SK-N-SH (cell line): ENCODE data around the gene ZNF264. TPM values are rescaled to one million over a fixed set of nuclear protein-coding genes. Genes with fewer than 3 reads are reported as not detected.

Experiments
- CTCF ChIA-PET: fragments of 300-600, 350-600 bp; formaldehyde crosslinking; extraction: SDS; loops from one replicate; lab custom pipeline; 2021; lab: Yijun Ruan, JAX
- POLR2A ChIA-PET: fragments of 350-600 bp; sonication (Branson Sonifier 250); formaldehyde crosslinking; extraction: SDS; loops from one replicate; lab custom pipeline; 2020; ENCODE audit warnings: antibody characterized with exemption, inconsistent platforms; lab: Yijun Ruan, JAX
- DNase-seq: peaks from one replicate; pipeline ENCODE4 v3.0.0; 2012
- H2AFZ ChIP-seq: fragments of 200-600 bp; sonication (generic); 2 replicates; pipeline ENCODE4 v1.8.1; 2016; ENCODE audit warnings: antibody characterized with exemption, mild to moderate bottlenecking, low read depth
- H3F3A ChIP-seq: fragments of 200-600 bp; sonication (generic); replicated peaks from 2 replicates; pipeline ENCODE3; 2016; ENCODE audit warnings: antibody characterized with exemption, mild to moderate bottlenecking; ENCODE audit not compliant: insufficient read depth
- H3K27ac ChIP-seq, 2 experiments: fragments of 200-500 bp in 1 of 2; fragments of 200-600 bp in 1 of 2; sonication (Bioruptor generic) in 1 of 2; sonication (generic), shearing (Covaris generic) in 1 of 2; 2 replicates each; pipeline versions ENCODE4 v1.5.1 to v1.6.1; 2014 to 2016; ENCODE audit warnings: low read depth in 2 of 2, inconsistent platforms in 1 of 2, low read length in 1 of 2, mild to moderate bottlenecking in 1 of 2, mixed read lengths in 1 of 2
- H3K27me3 ChIP-seq: fragments of 200-600 bp; sonication (generic), shearing (Covaris generic); 2 replicates; pipeline ENCODE4 v1.6.1; 2016; ENCODE audit warnings: mixed run types; ENCODE audit not compliant: insufficient read depth
- H3K36me3 ChIP-seq, 2 experiments: fragments of 200-500 bp in 1 of 2; fragments of 200-600 bp in 1 of 2; sonication (Bioruptor generic) in 1 of 2; sonication (generic) in 1 of 2; replicated peaks in 1 of 2; 2 replicates each; pipeline versions ENCODE3 to v1.5.1; 2014 to 2016; ENCODE audit warnings: low read length in 1 of 2, mild to moderate bottlenecking in 1 of 2; ENCODE audit not compliant: insufficient read depth in 2 of 2, control insufficient read depth in 1 of 2
- H3K4me1 ChIP-seq, 2 experiments: fragments of 200-500 bp in 1 of 2; fragments of 200-600 bp in 1 of 2; sonication (Bioruptor generic) in 1 of 2; sonication (generic), shearing (Covaris generic) in 1 of 2; 2 replicates each; pipeline versions ENCODE4 v1.5.1 to v1.6.1; 2014 to 2016; ENCODE audit warnings: low read depth in 1 of 2, low read length in 1 of 2, mixed run types in 1 of 2; ENCODE audit not compliant: insufficient read depth in 2 of 2, control insufficient read depth in 1 of 2
- H3K4me2 ChIP-seq: fragments of 200-600 bp; sonication (generic), shearing (Covaris generic); 2 replicates; pipeline ENCODE4 v1.6.1; 2017; ENCODE audit warnings: mixed run types
- H3K4me3 ChIP-seq, 2 experiments: fragments of 200-500 bp in 1 of 2; fragments of 200-600 bp in 1 of 2; sonication (Bioruptor generic) in 1 of 2; sonication (generic), shearing (Covaris generic) in 1 of 2; 2 replicates each; pipeline versions ENCODE4 v1.5.1 to v1.8.1; 2014 to 2016; ENCODE audit warnings: low read depth in 2 of 2, inconsistent platforms in 1 of 2, low read length in 1 of 2, mild to moderate bottlenecking in 1 of 2, mixed read lengths in 1 of 2, moderate library complexity in 1 of 2
- H3K79me2 ChIP-seq: fragments of 200-600 bp; sonication (generic); 2 replicates; pipeline ENCODE4 v1.8.1; 2017; ENCODE audit warnings: mild to moderate bottlenecking; ENCODE audit not compliant: insufficient read depth
- H3K9ac ChIP-seq: fragments of 200-600 bp; sonication (generic); 2 replicates; pipeline ENCODE4 v1.6.1; 2017; ENCODE audit warnings: mixed run types
- H3K9me2 ChIP-seq: fragments of 200-600 bp; sonication (generic); 2 replicates; pipeline ENCODE4 v1.6.1; 2017; ENCODE audit warnings: mixed run types
- H3K9me3 ChIP-seq: fragments of 200-600 bp; sonication (generic); 2 replicates; pipeline ENCODE4 v1.6.1; 2017; ENCODE audit warnings: mixed run types, mild to moderate bottlenecking, moderate library complexity
- H4K20me1 ChIP-seq: fragments of 200-600 bp; sonication (generic); 2 replicates; pipeline ENCODE4 v1.6.1; 2017; ENCODE audit warnings: mild to moderate bottlenecking, mixed run types; ENCODE audit not compliant: insufficient read depth
- CHD2 ChIP-seq: fragments of 150-350 bp; IDR thresholded peaks from 2 replicates; pipeline ENCODE4 v1.6.1; 2018; ENCODE audit warnings: low read length; ENCODE audit not compliant: partially characterized antibody
- CTCF ChIP-seq: fragments of 200-600 bp; sonication (generic); IDR thresholded peaks from 2 replicates; pipeline ENCODE4 v1.6.1; 2017; ENCODE audit warnings: antibody characterized with exemption, mild to moderate bottlenecking, moderate library complexity
- ELF1 ChIP-seq: IDR thresholded peaks from 2 replicates; pipeline ENCODE4 v1.4.0; 2012
- EP300 ChIP-seq, 2 experiments: IDR thresholded peaks; 2 replicates each; pipeline versions ENCODE4 v1.4.0 to v1.6.1; 2012; ENCODE audit warnings: borderline replicate concordance in 1 of 2, low read depth in 1 of 2, low read length in 1 of 2
- FOXJ3 ChIP-seq: sonication (generic); formaldehyde crosslinking; IDR thresholded peaks from 2 replicates; pipeline ENCODE4 v1.5.1; 2020; ENCODE audit warnings: mild to moderate bottlenecking, missing genetic modification reagents
- FOXM1 ChIP-seq: IDR thresholded peaks from 2 replicates; pipeline ENCODE4 v1.4.0; 2012; ENCODE audit warnings: low read depth, mild to moderate bottlenecking
- GABPA ChIP-seq: IDR thresholded peaks from 2 replicates; pipeline ENCODE4 v1.4.0; 2012; ENCODE audit warnings: low read depth, mild to moderate bottlenecking
- GATA2 ChIP-seq: sonication (generic); formaldehyde crosslinking; IDR thresholded peaks from 2 replicates; pipeline ENCODE4 v1.5.0; 2020; ENCODE audit warnings: mild to moderate bottlenecking, missing genetic modification reagents
- JUND ChIP-seq: IDR thresholded peaks from 2 replicates; pipeline ENCODE4 v1.4.0; 2012
- MAX ChIP-seq: IDR thresholded peaks from 2 replicates; pipeline ENCODE4 v1.4.0; 2012; ENCODE audit warnings: low read depth
- MEF2A ChIP-seq: IDR thresholded peaks from 2 replicates; pipeline ENCODE4 v1.4.0; 2012; ENCODE audit warnings: low read depth, borderline replicate concordance
- MXI1 ChIP-seq: IDR thresholded peaks from 2 replicates; pipeline ENCODE4 v1.6.1; 2012; ENCODE audit warnings: mild to moderate bottlenecking, low read depth, low read length, improper control_type of control experiment
- NFIC ChIP-seq: IDR thresholded peaks from 2 replicates; pipeline ENCODE4 v1.4.0; 2012; ENCODE audit warnings: borderline replicate concordance
- NRF1 ChIP-seq: IDR thresholded peaks from 2 replicates; pipeline ENCODE4 v1.6.1; 2012; ENCODE audit warnings: low read depth, mild to moderate bottlenecking, low read length
- RAD21 ChIP-seq: IDR thresholded peaks from 2 replicates; pipeline ENCODE4 v1.6.1; 2012; ENCODE audit warnings: mild to moderate bottlenecking, low read length
- RCOR1 ChIP-seq: fragments of 150-350 bp; IDR thresholded peaks from 2 replicates; pipeline ENCODE4 v1.6.1; 2017; ENCODE audit warnings: antibody characterized with exemption, low read length
- REST ChIP-seq: IDR thresholded peaks from 2 replicates; pipeline ENCODE4 v1.6.1; 2012; ENCODE audit warnings: mild to moderate bottlenecking, low read depth, low read length, moderate library complexity
- RXRA ChIP-seq: IDR thresholded peaks from 2 replicates; pipeline ENCODE4 v1.4.0; 2012; ENCODE audit warnings: low read depth, mild to moderate bottlenecking, borderline replicate concordance
- SIN3A ChIP-seq: IDR thresholded peaks from 2 replicates; pipeline ENCODE4 v1.6.1; 2012; ENCODE audit warnings: low read depth, mild to moderate bottlenecking, low read length, moderate library complexity, borderline replicate concordance
- SMC3 ChIP-seq: IDR thresholded peaks from 2 replicates; pipeline ENCODE4 v1.6.1; 2012; ENCODE audit warnings: low read depth, low read length, improper control_type of control experiment
- TAF1 ChIP-seq: IDR thresholded peaks from 2 replicates; pipeline ENCODE4 v1.6.1; 2012; ENCODE audit warnings: low read depth, mild to moderate bottlenecking, low read length, moderate library complexity, borderline replicate concordance
- TCF12 ChIP-seq: IDR thresholded peaks from 2 replicates; pipeline ENCODE4 v1.4.0; 2012
- USF1 ChIP-seq: IDR thresholded peaks from 2 replicates; pipeline ENCODE4 v1.4.0; 2012; ENCODE audit warnings: low read depth, borderline replicate concordance
- USF2 ChIP-seq: fragments of 150-350 bp; IDR thresholded peaks from 2 replicates; pipeline ENCODE4 v1.6.1; 2017; ENCODE audit warnings: antibody characterized with exemption, low read length, low read depth, borderline replicate concordance
- ZBTB33 ChIP-seq: IDR thresholded peaks from 2 replicates; pipeline ENCODE4 v1.4.0; 2012; ENCODE audit warnings: low read depth, borderline replicate concordance
- WGBS: methylation state at CpG from one replicate; pipeline ENCODE4 v1.1.6; 2017; ENCODE audit warnings: low lambda C conversion rate; 5-methylcytosine and 5-hydroxymethylcytosine counted together
- polyA plus RNA-seq, 3 experiments: library from polyadenylated mRNA; depleted of rRNA; stranded (reverse); fragments of >200 nt; gene quantifications; 2 replicates each; pipeline ENCODE4 v1.2.3, GENCODE V29; 2012

ZNF264 gene
- polyA plus RNA-seq, 1 of the 3 experiments (the other 2 are of a cell fraction): 8.8 TPM

- ChIA-PET CTCF (no interaction called here), POLR2A (no interaction called here)
- H2AFZ ChIP-seq: no peak overlapping the region
- H3K4me3 ChIP-seq: no peak overlapping the region
- H3K9me2 ChIP-seq: no peaks in the 10 kb centered on the region
- no peaks in the 10 kb centered on the region for H3K79me2 ChIP-seq
- no peaks in the 10 kb centered on the region for H3K9me3 ChIP-seq
- H3K27me3 ChIP-seq: no peaks in the 10 kb centered on the region
- 81% methylated on average over 4 of the region's 4 CpGs for WGBS
- peaks cover 0 to 4% of the 10 kb centered on the region in 2 experiments for H3K36me3 ChIP-seq
- H3K4me2 ChIP-seq: peak overlapping the region; percentile 37; the same call in 1 of the 2 replicates
- H3K9ac ChIP-seq: no peak overlapping the region
- peaks cover 21% of the 10 kb centered on the region for H3F3A ChIP-seq
- H4K20me1 ChIP-seq: no peaks in the 10 kb centered on the region
- H3K4me1 ChIP-seq: peaks cover 0 to 13% of the 10 kb centered on the region in 2 experiments; a peak in 1 of 4 replicates
- DNase-seq: peak; percentile 7
- H3K27ac ChIP-seq: peak overlapping the region in 1 of 2 experiments; percentile 63; a peak in 2 of 4 replicates
- TF ChIP-seq FOXM1 (no peak), RCOR1 (no peak), ZBTB33 (no peak), RXRA (no peak), SIN3A (no peak), REST (peak; percentile 81), TCF12 (peak; percentile 32; the same call in 1 of the 2 replicates), FOXJ3 (CRISPR knock-in tag) (no peak), USF1 (no peak), GATA2 (CRISPR knock-in tag) (no peak), TAF1 (no peak), ELF1 (no peak), GABPA (no peak), CHD2 (no peak), SMC3 (no peak), MAX (no peak), JUND (peak; percentile 74), CTCF (no peak), MEF2A (no peak), EP300 (IDR thresholded peaks at IDR 0.05; ENCODE audit: borderline replicate concordance in 1 of 2, low read depth in 1 of 2, low read length in 1 of 2) (no peak; a peak in 1 of 4 replicates), NRF1 (no peak), MXI1 (no peak), NFIC (peak; percentile 46; the same call in 1 of the 2 replicates), RAD21 (no peak), USF2 (no peak)
These were observed 78.4 kb downstream of the ZNF264 start for GRCh38 chr19:57269515-57270250.
